Astrocyte of the cerebellum (primary cell): ENCODE results near the gene KCMF1.

ENCODE experiments used
- DNase-seq: peaks from one replicate; pipeline ENCODE4 v3.0.0-alpha.2; 2011; ENCODE audit warnings: low read depth
- H3K4me3 ChIP-seq: 2 replicates; pipeline ENCODE4 v1.5.1; 2011; ENCODE audit warnings: mild to moderate bottlenecking, low read depth, low read length, moderate library complexity
- in situ Hi-C: cut with HindIII; loops from 2 replicates; pipeline ENCODE4 v1.10.0; 2017; ENCODE audit warnings: low sequenced_read_pairs
- TF ChIP-seq, protein P1 (sequence below): IDR thresholded peaks from 2 replicates; pipeline ENCODE4 v1.5.1; 2012; ENCODE audit warnings: low read length, low read depth, moderate library complexity, mild to moderate bottlenecking; ENCODE audit errors: missing control alignments

Gene KCMF1

DNA sequence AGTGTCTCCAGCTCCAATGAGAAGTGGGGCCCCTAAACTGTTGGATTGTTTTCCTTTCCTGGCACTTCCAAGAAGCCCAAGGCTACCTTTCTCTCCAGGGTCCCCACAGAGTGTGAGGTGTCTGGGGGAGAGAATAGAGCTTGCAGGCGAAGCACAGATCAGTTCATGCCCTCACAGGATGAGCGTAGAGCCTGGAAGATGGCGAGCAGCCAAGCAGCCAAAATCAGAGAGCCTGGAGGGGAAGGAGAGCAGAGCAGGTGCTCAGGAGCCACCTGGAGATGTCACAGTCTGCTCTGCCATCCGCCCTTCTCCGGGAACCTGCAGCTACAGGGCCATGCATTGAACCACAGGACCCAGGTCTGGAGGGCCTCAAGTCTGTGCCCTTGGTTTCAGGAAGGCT lies 107.6 kb downstream of the KCMF1 start:
- H3K4me3 ChIP-seq: no peak overlapping the region
- in situ Hi-C loops: no loop called here
- TF ChIP-seq, protein P1, sequence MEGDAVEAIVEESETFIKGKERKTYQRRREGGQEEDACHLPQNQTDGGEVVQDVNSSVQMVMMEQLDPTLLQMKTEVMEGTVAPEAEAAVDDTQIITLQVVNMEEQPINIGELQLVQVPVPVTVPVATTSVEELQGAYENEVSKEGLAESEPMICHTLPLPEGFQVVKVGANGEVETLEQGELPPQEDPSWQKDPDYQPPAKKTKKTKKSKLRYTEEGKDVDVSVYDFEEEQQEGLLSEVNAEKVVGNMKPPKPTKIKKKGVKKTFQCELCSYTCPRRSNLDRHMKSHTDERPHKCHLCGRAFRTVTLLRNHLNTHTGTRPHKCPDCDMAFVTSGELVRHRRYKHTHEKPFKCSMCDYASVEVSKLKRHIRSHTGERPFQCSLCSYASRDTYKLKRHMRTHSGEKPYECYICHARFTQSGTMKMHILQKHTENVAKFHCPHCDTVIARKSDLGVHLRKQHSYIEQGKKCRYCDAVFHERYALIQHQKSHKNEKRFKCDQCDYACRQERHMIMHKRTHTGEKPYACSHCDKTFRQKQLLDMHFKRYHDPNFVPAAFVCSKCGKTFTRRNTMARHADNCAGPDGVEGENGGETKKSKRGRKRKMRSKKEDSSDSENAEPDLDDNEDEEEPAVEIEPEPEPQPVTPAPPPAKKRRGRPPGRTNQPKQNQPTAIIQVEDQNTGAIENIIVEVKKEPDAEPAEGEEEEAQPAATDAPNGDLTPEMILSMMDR: no peak
- DNase-seq: no peak

GRCh38 chr2:85083092-85083491 lies 112.1 kb downstream of the KCMF1 start:
- H3K4me3 ChIP-seq: no peak overlapping the region
- in situ Hi-C loops: no loop called here
- no peak for DNase-seq
- TF ChIP-seq, protein P1: no peak

DNA sequence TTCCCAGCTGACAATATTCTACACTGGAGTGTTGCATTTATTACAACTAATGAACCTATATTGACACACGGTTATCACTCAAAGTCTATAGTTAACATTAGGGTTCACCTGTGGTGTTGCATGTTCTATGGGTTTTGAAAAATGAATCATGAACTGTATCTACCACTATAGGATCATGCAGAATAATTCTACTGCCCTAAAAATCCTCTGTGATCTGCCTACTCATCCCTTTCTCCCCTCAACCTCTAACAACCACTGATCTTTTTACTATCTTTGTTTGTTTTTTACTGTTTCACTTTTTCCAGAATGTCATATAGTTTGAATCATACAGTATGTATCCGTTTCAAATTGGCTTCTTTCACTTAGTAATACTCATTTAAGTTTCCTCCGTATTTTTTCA lies 114.6 kb downstream of the KCMF1 start:
- no peak overlapping the region for H3K4me3 ChIP-seq
- TF ChIP-seq, protein P1: no peak
- in situ Hi-C loops: no loop called here
- DNase-seq: no peak

DNA sequence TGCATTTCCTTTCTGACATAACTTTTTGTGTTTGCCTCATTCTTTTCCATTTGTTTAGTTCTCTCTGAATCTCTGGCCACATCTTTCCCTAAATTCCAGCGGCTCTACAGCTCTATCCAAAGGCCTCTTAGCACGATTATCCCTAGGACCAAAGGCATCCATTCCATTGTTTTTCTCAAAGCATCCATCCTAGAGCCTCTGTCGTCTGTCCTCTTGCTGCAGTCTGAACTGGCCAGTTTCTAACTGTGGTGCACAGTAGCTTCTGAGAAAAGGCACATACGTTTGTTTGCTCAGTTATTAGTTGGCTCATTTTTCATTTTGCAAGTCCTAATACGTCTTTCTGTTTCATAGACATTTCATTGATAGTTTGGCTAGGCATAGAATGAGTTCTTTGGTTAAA lies 116.6 kb downstream of the KCMF1 start:
- H3K4me3 ChIP-seq: no peak overlapping the region
- TF ChIP-seq, protein P1: no peak
- no peak for DNase-seq
- in situ Hi-C loops: no loop called here

GRCh38 chr2:85088921-85089320 lies 118.0 kb downstream of the KCMF1 start:
- in situ Hi-C loops: no loop called here
- TF ChIP-seq, protein P1: no peak
- H3K4me3 ChIP-seq: no peak overlapping the region
- no peak for DNase-seq

GRCh38 chr2:85089585-85089984 lies 118.6 kb downstream of the KCMF1 start:
- DNase-seq: no peak
- in situ Hi-C loops: no loop called here
- TF ChIP-seq, protein P1: no peak
- H3K4me3 ChIP-seq: no peak overlapping the region

DNA sequence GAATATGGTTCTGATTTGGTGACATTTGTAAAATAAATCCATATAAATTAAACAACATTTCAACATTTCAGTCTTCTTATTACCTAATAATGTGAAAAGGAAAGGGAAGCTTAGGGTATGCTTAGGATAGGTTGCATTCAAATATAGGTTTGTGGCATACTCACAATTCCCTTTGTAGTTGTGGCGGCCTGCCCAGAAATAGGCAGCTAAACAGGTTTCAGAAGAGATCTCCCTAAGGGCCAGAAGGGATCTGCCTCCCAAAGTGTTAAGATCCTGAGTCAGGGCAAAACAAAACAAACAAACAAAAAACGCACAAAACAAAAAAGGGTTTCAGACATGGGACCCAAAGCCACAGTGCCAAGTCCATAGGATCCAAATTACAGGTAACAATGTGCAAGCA lies 120.9 kb downstream of the KCMF1 start:
- in situ Hi-C loops: loop anchor here (5.0 kb wide), 1 partner anchor 70 kb away; no protein-coding TSS in a partner anchor
- TF ChIP-seq, protein P1: no peak
- DNase-seq: no peak
- no peak overlapping the region for H3K4me3 ChIP-seq
